ENCODE results near the gene SMAD6. TPM values are rescaled to one million over a fixed set of nuclear protein-coding genes. Genes with fewer than 3 reads are reported as not detected.

The SMAD6 gene
- total and polyA plus RNA-seq, 10 of the 15 experiments (the other 5 are each of a cell fraction or from before 2014, with no cell fraction given), result under 0.01 to 0.10 (median 0.03) TPM; not detected in 7

DNA sequence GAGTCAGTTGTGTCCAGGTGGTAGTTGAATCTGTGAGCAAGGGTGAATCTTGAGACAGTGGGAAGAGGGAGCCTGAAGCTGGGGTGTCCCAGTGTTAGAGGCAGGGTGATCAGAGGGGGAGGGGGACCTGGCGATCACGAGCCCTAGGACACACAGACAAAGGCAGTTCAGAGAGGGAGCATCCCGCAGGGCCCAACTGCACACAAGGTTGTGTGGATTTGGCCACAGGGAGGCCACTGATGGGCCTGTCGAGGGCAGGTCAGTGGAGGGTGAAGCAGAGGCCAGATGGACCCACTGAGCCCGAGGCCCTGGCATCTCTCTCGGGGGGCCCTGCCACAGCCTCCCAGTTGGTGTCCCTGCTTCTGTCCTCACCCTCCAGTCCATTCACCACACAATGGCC lies 48.6 kb upstream of the SMAD6 start (continued):
- TF ChIP-seq RAD51 (IDR thresholded peaks at IDR 0.05) (no peak), RUNX3 (IDR thresholded peaks at IDR 0.05; ENCODE audit: low read length) (no peak), MYC (IDR thresholded peaks at IDR 0.05; ENCODE audit: insufficient read depth, insufficient read length, insufficient replicate concordance, low read length, severe bottlenecking) (no peak), KAT2A (conservative IDR thresholded peaks at IDR 0.05; ENCODE audit: control insufficient read depth, low read depth, low read length) (no peak)
- TF ChIP-seq, protein P1, sequence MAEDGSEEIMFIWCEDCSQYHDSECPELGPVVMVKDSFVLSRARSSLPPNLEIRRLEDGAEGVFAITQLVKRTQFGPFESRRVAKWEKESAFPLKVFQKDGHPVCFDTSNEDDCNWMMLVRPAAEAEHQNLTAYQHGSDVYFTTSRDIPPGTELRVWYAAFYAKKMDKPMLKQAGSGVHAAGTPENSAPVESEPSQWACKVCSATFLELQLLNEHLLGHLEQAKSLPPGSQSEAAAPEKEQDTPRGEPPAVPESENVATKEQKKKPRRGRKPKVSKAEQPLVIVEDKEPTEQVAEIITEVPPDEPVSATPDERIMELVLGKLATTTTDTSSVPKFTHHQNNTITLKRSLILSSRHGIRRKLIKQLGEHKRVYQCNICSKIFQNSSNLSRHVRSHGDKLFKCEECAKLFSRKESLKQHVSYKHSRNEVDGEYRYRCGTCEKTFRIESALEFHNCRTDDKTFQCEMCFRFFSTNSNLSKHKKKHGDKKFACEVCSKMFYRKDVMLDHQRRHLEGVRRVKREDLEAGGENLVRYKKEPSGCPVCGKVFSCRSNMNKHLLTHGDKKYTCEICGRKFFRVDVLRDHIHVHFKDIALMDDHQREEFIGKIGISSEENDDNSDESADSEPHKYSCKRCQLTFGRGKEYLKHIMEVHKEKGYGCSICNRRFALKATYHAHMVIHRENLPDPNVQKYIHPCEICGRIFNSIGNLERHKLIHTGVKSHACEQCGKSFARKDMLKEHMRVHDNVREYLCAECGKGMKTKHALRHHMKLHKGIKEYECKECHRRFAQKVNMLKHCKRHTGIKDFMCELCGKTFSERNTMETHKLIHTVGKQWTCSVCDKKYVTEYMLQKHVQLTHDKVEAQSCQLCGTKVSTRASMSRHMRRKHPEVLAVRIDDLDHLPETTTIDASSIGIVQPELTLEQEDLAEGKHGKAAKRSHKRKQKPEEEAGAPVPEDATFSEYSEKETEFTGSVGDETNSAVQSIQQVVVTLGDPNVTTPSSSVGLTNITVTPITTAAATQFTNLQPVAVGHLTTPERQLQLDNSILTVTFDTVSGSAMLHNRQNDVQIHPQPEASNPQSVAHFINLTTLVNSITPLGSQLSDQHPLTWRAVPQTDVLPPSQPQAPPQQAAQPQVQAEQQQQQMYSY (CRISPR knock-in tag; IDR thresholded peaks at IDR 0.05), result no peak
- TF ChIP-seq, protein P2, sequence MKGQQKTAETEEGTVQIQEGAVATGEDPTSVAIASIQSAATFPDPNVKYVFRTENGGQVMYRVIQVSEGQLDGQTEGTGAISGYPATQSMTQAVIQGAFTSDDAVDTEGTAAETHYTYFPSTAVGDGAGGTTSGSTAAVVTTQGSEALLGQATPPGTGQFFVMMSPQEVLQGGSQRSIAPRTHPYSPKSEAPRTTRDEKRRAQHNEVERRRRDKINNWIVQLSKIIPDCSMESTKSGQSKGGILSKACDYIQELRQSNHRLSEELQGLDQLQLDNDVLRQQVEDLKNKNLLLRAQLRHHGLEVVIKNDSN (IDR thresholded peaks at IDR 0.05; ENCODE audit: borderline replicate concordance, extremely low read length, insufficient read depth, low read depth, low read length), result no peak
- TF ChIP-seq, protein P3, sequence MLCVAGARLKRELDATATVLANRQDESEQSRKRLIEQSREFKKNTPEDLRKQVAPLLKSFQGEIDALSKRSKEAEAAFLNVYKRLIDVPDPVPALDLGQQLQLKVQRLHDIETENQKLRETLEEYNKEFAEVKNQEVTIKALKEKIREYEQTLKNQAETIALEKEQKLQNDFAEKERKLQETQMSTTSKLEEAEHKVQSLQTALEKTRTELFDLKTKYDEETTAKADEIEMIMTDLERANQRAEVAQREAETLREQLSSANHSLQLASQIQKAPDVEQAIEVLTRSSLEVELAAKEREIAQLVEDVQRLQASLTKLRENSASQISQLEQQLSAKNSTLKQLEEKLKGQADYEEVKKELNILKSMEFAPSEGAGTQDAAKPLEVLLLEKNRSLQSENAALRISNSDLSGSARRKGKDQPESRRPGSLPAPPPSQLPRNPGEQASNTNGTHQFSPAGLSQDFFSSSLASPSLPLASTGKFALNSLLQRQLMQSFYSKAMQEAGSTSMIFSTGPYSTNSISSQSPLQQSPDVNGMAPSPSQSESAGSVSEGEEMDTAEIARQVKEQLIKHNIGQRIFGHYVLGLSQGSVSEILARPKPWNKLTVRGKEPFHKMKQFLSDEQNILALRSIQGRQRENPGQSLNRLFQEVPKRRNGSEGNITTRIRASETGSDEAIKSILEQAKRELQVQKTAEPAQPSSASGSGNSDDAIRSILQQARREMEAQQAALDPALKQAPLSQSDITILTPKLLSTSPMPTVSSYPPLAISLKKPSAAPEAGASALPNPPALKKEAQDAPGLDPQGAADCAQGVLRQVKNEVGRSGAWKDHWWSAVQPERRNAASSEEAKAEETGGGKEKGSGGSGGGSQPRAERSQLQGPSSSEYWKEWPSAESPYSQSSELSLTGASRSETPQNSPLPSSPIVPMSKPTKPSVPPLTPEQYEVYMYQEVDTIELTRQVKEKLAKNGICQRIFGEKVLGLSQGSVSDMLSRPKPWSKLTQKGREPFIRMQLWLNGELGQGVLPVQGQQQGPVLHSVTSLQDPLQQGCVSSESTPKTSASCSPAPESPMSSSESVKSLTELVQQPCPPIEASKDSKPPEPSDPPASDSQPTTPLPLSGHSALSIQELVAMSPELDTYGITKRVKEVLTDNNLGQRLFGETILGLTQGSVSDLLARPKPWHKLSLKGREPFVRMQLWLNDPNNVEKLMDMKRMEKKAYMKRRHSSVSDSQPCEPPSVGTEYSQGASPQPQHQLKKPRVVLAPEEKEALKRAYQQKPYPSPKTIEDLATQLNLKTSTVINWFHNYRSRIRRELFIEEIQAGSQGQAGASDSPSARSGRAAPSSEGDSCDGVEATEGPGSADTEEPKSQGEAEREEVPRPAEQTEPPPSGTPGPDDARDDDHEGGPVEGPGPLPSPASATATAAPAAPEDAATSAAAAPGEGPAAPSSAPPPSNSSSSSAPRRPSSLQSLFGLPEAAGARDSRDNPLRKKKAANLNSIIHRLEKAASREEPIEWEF (IDR thresholded peaks at IDR 0.05; ENCODE audit: insufficient replicate concordance, low read depth, low read length), result no peak

Data from GM12878 (cell line).